Karpas-422 (cell line): ENCODE data around the gene SYDE1. TPM values are rescaled to one million over a fixed set of nuclear protein-coding genes. Genes with fewer than 3 reads are reported as not detected.

Experiments
- DNase-seq: peaks from one replicate; pipeline ENCODE4 v3.0.0-alpha.2; 2015
- H2AFZ ChIP-seq: fragments of 200-600 bp; sonication (generic); 2 replicates; pipeline ENCODE4 v1.6.1; 2014; ENCODE audit warnings: antibody characterized with exemption, low read length, mixed read lengths
- H3K27ac ChIP-seq: fragments of 200-600 bp; sonication (generic); 2 replicates; pipeline ENCODE4 v1.5.1; 2014; ENCODE audit warnings: mild to moderate bottlenecking, low read length, moderate library complexity
- H3K27me3 ChIP-seq: fragments of 200-600 bp; sonication (generic); 2 replicates; pipeline ENCODE4 v1.6.1; 2014; ENCODE audit warnings: low read length, mixed read lengths
- H3K36me3 ChIP-seq: fragments of 200-600 bp; sonication (generic); 2 replicates; pipeline ENCODE4 v1.6.1; 2014; ENCODE audit warnings: low read length, mixed read lengths; ENCODE audit not compliant: insufficient read depth
- H3K4me1 ChIP-seq: fragments of 200-600 bp; sonication (generic); 2 replicates; pipeline ENCODE4 v1.6.1; 2014; ENCODE audit warnings: mild to moderate bottlenecking, low read length, mixed read lengths
- H3K4me2 ChIP-seq: fragments of 200-600 bp; sonication (generic); 2 replicates; pipeline ENCODE4 v1.6.1; 2014; ENCODE audit warnings: low read length, low read depth, mild to moderate bottlenecking; ENCODE audit not compliant: poor library complexity, severe bottlenecking
- H3K4me3 ChIP-seq: fragments of 200-600 bp; sonication (generic); 2 replicates; pipeline ENCODE4 v1.5.1; 2014; ENCODE audit warnings: mild to moderate bottlenecking, antibody characterized with exemption, low read length, mixed read lengths
- H3K79me2 ChIP-seq: fragments of 200-600 bp; sonication (generic); 2 replicates; pipeline ENCODE4 v1.6.1; 2014; ENCODE audit warnings: mild to moderate bottlenecking, low read length, mixed read lengths
- H3K9ac ChIP-seq: fragments of 200-600 bp; sonication (generic); 2 replicates; pipeline ENCODE4 v1.6.0; 2014; ENCODE audit warnings: low read length
- H3K9me2 ChIP-seq: fragments of 200-600 bp; sonication (generic), shearing (Covaris generic); replicated peaks from 2 replicates; pipeline ENCODE4 v1.6.0; 2014; ENCODE audit warnings: mild to moderate bottlenecking, low read length, moderate library complexity; ENCODE audit not compliant: insufficient read depth
- H3K9me3 ChIP-seq: fragments of 300-700, 200-600 bp; sonication (generic); 2 replicates; pipeline ENCODE4 v1.6.1; 2014; ENCODE audit warnings: low read length, mixed read lengths
- H4K20me1 ChIP-seq: fragments of 200-600 bp; sonication (generic); 2 replicates; pipeline ENCODE4 v1.6.1; 2014; ENCODE audit warnings: mild to moderate bottlenecking, antibody characterized with exemption, low read length, low read depth; ENCODE audit not compliant: insufficient read depth
- total RNA-seq: library from RNA; depleted of rRNA; stranded (reverse); fragments of >200 nt; shearing (Covaris generic); gene quantifications from 2 replicates; pipeline ENCODE4 v1.2.3, GENCODE V29; 2014; ENCODE audit warnings: low replicate concordance

SYDE1 gene
- total RNA-seq, 1 experiment from 2014 or later, result not detected

- no peaks in the 10 kb centered on the region for H3K79me2 ChIP-seq
- no peak overlapping the region for H3K4me2 ChIP-seq
- no peak overlapping the region for H3K4me3 ChIP-seq
- peak; percentile 6 for DNase-seq
- no peaks in the 10 kb centered on the region for H3K36me3 ChIP-seq
- H3K9me2 ChIP-seq, result no peaks in the 10 kb centered on the region
- H3K9ac ChIP-seq, result no peak overlapping the region
- H4K20me1 ChIP-seq, result no peaks in the 10 kb centered on the region
- no peak overlapping the region for H2AFZ ChIP-seq
- H3K27me3 ChIP-seq, result no peaks in the 10 kb centered on the region
- no peaks in the 10 kb centered on the region; the same call in 1 of the 2 replicates for H3K9me3 ChIP-seq
- no peak overlapping the region for H3K27ac ChIP-seq
- no peaks in the 10 kb centered on the region for H3K4me1 ChIP-seq
These were observed 35.1 kb downstream of the SYDE1 start for GRCh38 chr19:15142313-15142712.

GRCh38 chr19:15144046-15144646, 36.9 kb downstream of the SYDE1 start:
- H3K36me3 ChIP-seq, result no peaks in the 10 kb centered on the region
- H3K79me2 ChIP-seq, result no peaks in the 10 kb centered on the region
- H3K4me1 ChIP-seq, result no peaks in the 10 kb centered on the region
- peak; percentile 24 for DNase-seq
- H3K9ac ChIP-seq, result no peak overlapping the region
- H3K27ac ChIP-seq, result no peak overlapping the region
- H3K27me3 ChIP-seq, result no peaks in the 10 kb centered on the region
- H4K20me1 ChIP-seq, result no peaks in the 10 kb centered on the region
- no peaks in the 10 kb centered on the region for H3K9me2 ChIP-seq
- H3K4me2 ChIP-seq, result no peak overlapping the region
- H3K9me3 ChIP-seq, result no peaks in the 10 kb centered on the region; the same call in 1 of the 2 replicates
- H3K4me3 ChIP-seq, result no peak overlapping the region
- no peak overlapping the region for H2AFZ ChIP-seq

- Histone ChIP-seq H3K4me1 (no peaks in the 10 kb centered on the region), H3K79me2 (no peaks in the 10 kb centered on the region), H3K4me2 (no peak overlapping the region), H3K9me2 (no peaks in the 10 kb centered on the region), H4K20me1 (no peaks in the 10 kb centered on the region), H3K36me3 (no peaks in the 10 kb centered on the region), H3K27me3 (no peaks in the 10 kb centered on the region), H3K4me3 (no peak overlapping the region), H3K9ac (no peak overlapping the region), H3K27ac (no peak overlapping the region), H2AFZ (no peak overlapping the region), H3K9me3 (no peaks in the 10 kb centered on the region; the same call in 1 of the 2 replicates)
- DNase-seq, result peak; percentile 22
These were observed 39.9 kb downstream of the SYDE1 start for GRCh38 chr19:15147090-15147489.

- Histone ChIP-seq H3K79me2 (no peaks in the 10 kb centered on the region), H3K9me3 (peaks cover 6% of the 10 kb centered on the region; the same call in 1 of the 2 replicates), H3K4me1 (no peaks in the 10 kb centered on the region), H3K9ac (no peak overlapping the region), H3K4me2 (no peak overlapping the region), H3K27ac (no peak overlapping the region), H3K36me3 (no peaks in the 10 kb centered on the region; the same call in 1 of the 2 replicates), H3K27me3 (no peaks in the 10 kb centered on the region), H3K9me2 (no peaks in the 10 kb centered on the region), H3K4me3 (no peak overlapping the region), H4K20me1 (no peaks in the 10 kb centered on the region), H2AFZ (no peak overlapping the region)
- peak; percentile 32 for DNase-seq
These were observed 42.5 kb downstream of the SYDE1 start for GRCh38 chr19:15149737-15150136.

GRCh38 chr19:15154002-15154612, 46.9 kb downstream of the SYDE1 start:
- Histone ChIP-seq H2AFZ (no peak overlapping the region), H3K27ac (no peak overlapping the region), H3K9me2 (no peaks in the 10 kb centered on the region), H4K20me1 (no peaks in the 10 kb centered on the region), H3K27me3 (no peaks in the 10 kb centered on the region), H3K79me2 (no peaks in the 10 kb centered on the region), H3K4me3 (no peak overlapping the region), H3K4me2 (no peak overlapping the region), H3K36me3 (no peaks in the 10 kb centered on the region; the same call in 1 of the 2 replicates), H3K9ac (no peak overlapping the region), H3K9me3 (peaks cover 6% of the 10 kb centered on the region; the same call in 1 of the 2 replicates), H3K4me1 (peaks cover 1% of the 10 kb centered on the region)
- peak; percentile 85 for DNase-seq

GRCh38 chr19:15155296-15155695, 48.1 kb downstream of the SYDE1 start:
- H3K4me3 ChIP-seq, result no peak overlapping the region
- no peak overlapping the region for H3K4me2 ChIP-seq
- no peaks in the 10 kb centered on the region for H3K27me3 ChIP-seq
- no peak overlapping the region for H3K9ac ChIP-seq
- no peaks in the 10 kb centered on the region for H3K79me2 ChIP-seq
- peaks cover 6% of the 10 kb centered on the region; the same call in 1 of the 2 replicates for H3K9me3 ChIP-seq
- H2AFZ ChIP-seq, result no peak overlapping the region
- peaks cover 9% of the 10 kb centered on the region for H3K4me1 ChIP-seq
- H4K20me1 ChIP-seq, result no peaks in the 10 kb centered on the region
- no peak for DNase-seq
- H3K9me2 ChIP-seq, result no peaks in the 10 kb centered on the region
- H3K27ac ChIP-seq, result no peak overlapping the region
- no peaks in the 10 kb centered on the region; the same call in 1 of the 2 replicates for H3K36me3 ChIP-seq

GRCh38 chr19:15156391-15156790, 49.2 kb downstream of the SYDE1 start:
- no peaks in the 10 kb centered on the region for H3K27me3 ChIP-seq
- no peak overlapping the region for H3K4me2 ChIP-seq
- H3K9ac ChIP-seq, result no peak overlapping the region
- DNase-seq, result no peak
- no peaks in the 10 kb centered on the region; the same call in 1 of the 2 replicates for H3K36me3 ChIP-seq
- H2AFZ ChIP-seq, result no peak overlapping the region
- no peak overlapping the region for H3K4me3 ChIP-seq
- peaks cover 6% of the 10 kb centered on the region; the same call in 1 of the 2 replicates for H3K9me3 ChIP-seq
- no peaks in the 10 kb centered on the region for H3K79me2 ChIP-seq
- H3K4me1 ChIP-seq, result peaks cover 9% of the 10 kb centered on the region
- no peaks in the 10 kb centered on the region for H4K20me1 ChIP-seq
- no peaks in the 10 kb centered on the region for H3K9me2 ChIP-seq
- no peak overlapping the region for H3K27ac ChIP-seq

- DNase-seq, result peak; percentile 82
- H4K20me1 ChIP-seq, result no peaks in the 10 kb centered on the region
- no peaks in the 10 kb centered on the region for H3K9me2 ChIP-seq
- H3K4me2 ChIP-seq, result no peak overlapping the region
- H3K4me1 ChIP-seq, result peaks cover 9% of the 10 kb centered on the region
- no peak overlapping the region for H2AFZ ChIP-seq
- no peak overlapping the region for H3K4me3 ChIP-seq
- peak overlapping the region; percentile 3; the same call in 1 of the 2 replicates for H3K27ac ChIP-seq
- no peaks in the 10 kb centered on the region for H3K79me2 ChIP-seq
- no peak overlapping the region for H3K9ac ChIP-seq
- H3K9me3 ChIP-seq, result peaks cover 4% of the 10 kb centered on the region; the same call in 1 of the 2 replicates
- H3K27me3 ChIP-seq, result no peaks in the 10 kb centered on the region
- peaks cover 5% of the 10 kb centered on the region; the same call in 1 of the 2 replicates for H3K36me3 ChIP-seq
These were observed 52.0 kb downstream of the SYDE1 start for GRCh38 chr19:15159251-15159650.
